GM21367 (cell line): Measurements from ENCODE around the gene SST.
A peak's percentile ranks its signal among the peaks of the same experiment; 100 is the strongest.

Experiments used
- ATAC-seq: cut with Tn5 transposase; IDR thresholded peaks from one replicate; pipeline ENCODE4 v1.9.1; 2021; ENCODE audit not compliant: unreplicated experiment

SST gene

DNA sequence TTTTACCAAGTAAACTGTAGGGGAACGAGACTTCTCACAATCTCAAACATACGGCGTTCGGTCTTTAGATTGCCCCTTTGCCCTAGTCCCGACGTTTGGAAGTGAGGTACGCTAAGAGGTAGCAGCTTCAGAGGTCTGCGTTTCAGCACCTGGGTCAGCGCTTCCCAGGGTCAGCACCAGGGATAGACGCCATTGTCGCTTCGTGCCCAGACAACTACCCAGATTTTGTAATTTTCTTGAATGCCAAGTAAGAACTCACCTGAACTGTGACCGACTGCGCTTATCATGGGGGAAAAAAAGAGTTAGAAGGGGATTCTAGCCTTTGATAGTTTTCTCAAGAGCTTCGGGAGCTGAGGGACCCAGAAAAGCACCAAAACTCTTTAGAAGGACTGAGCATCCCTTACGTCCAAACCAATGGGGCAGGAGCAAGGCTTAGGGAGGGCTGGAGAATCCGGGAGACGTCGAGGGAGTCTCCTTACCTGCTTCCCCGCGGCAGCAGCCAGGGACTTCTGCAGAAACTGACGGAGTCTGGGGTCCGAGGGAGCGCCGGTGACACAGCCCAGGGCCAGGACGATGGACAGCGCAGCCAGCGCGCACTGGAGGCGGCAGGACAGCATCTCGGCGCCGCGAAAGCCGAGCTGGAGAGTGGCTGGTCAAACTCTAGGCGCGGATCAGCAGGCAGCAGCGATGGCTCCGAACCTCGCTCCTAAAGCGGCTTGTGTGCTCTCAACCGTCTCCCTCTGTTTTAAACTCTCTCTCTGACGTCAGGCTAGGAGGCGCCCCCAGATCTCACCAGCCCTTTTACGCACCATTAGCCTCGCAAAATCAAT lies at the start of gene SST:
Gene SST, minus strand, starts transcription at position 720 of the 830 bp plus-strand sequence. Its CDS starts 103 bp downstream, at position 617.
- no peak for ATAC-seq

DNA sequence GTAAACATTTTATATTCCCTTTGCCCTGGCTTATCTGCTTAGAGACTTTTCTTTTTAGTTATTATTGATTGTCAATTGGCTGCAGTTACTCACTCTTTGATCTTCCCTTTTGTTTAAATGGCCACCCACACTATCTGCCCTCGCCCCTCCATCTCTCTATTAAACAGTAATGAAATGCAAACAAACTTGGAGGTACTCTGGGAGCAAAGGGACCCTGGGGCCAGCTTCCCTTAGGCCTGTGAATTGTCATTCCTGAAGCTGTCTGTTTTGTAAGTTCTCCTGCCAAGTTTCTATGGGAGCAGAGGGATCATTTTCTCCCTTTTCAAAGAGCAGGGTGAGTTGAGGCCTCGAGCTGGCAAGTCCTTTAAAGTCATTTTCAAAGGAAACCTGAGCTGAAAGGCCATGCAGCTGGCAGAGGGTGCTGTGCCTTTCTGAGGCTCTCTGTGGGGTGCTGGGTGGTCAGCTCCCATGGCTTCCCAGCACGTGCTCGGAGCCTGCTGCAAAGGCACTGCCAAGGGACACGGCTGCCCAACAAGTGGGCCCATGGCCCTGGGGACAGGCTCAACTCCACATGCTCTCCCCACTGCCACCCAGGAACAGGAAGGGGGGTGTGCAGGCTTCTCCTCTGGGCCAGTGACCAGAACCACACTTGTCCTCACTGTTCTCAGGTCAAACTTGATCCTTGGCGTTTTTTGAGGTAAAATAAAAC lies 49.6 kb upstream of the SST start:
- ATAC-seq = no peak

DNA sequence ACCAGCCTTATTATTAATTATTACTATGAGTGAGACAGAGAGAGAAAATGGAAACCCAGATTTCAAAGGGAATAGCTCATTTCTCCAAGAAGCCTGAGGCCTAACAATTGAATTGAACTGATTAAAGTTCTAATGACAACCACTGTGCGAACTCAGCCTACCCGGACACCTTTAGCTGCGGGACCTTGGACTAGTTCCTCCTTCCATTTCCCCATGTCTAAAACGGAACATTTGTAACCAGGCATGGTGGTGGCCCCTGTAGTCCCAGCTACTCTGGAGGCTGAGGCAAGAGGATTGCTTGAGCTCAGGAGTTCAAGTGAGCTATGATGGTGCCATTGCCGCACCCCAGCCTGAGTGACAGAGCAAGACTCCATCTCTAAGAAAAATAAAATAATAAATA lies 48.6 kb upstream of the SST start:
- no peak for ATAC-seq

DNA sequence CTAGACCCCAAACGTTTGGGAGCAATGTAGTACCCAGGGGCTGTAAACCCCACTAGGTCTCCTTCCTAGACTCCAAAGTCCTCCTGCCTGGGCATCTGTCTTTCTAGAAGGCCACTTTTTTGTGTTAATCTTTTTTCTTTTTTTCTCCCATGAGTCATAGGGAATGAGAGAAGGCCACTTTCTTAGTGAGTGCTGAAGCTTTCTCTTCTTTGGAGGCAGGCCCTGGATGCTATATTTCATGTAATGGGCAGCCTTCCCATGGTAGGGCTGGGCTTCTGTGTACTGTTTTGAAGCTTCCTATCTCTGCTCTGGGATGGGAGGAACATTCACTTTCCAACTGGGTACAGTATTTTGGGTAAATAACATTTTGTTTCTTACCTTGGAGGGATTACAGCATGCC lies 47.4 kb upstream of the SST start:
- ATAC-seq = no peak

DNA sequence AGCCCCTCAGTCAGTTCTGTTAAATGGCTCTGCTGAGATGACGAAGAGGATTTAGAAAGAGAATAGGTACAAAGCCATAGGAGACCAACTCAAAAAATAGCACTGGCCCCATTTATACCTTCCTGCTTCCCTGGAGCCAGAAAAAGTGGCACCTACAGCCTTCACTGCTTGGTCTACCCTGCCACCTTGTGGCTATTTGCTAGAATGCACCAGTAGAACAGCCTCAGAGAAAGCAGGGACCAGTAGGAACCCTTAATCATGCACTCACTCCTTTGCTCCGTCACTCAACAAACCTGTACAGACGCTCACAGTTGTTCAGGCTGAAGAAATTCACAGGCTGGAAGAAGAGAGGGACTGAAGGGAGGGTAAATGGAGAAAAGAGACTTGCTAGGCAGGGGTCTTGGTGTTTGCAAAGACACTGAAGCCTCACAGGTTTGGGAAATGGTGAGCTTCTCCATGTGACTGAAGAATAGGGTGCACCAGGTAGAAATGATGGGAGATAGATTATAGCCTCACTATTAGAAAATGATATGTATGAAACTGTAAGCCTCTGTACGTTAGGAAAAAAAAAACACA lies 44.3 kb upstream of the SST start:
- ATAC-seq = peak; percentile 94

DNA sequence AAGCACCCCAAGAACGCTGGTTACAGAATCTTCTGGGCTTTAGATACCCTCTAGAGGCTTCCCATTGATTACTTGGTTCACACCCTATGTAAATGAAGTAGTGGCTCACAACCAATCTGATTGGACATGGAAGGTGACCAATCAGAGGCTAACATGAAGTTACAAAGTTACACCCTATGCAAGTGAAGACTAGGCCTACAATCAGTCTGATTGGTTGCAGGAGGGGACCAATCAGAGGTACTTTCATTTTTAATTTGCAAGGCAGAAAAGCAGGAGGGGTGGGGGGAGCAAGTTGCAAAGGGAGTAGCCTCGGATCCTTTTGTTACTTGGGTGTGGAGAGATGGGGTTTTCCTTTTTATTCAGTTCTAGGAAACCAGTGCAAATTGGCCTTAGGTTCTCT lies 43.3 kb upstream of the SST start:
- ATAC-seq = no peak

DNA sequence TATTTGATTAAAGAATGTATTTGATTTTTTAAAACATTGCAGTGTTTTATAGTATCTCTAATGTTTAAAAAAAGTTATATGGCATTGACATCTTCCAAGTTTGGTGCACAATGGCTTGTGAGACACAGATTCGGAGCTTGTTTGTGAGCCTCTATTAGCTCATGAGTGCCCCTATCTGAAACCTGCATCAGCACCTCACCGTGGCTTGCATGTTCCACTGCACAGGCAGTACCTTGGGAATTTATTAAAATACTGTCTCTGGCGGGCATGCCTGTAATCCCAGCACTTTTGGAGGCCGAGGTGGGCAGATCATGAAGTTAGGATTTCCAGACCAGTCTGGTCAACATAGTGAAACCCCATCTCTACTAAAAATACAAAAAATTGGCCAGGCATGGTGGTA lies 39.0 kb upstream of the SST start:
- no peak for ATAC-seq

DNA sequence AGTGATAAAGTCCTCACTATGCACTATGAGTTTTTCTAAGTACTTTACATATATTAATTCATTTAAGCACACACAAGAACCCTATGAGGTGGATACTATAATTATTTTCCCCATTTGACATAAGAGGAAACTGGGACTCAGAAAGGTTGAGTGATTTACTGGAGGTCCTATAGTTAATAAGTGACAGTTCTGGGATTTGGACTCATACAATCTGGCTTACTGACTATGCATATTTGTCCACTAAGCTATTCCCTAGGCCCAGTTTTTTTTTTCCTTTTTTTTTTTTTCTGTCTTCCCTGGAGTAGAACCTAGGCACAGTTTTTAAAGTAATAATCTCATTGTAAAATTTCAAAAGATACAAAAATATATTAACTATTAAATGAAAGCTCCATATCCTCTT lies 38.5 kb upstream of the SST start:
- ATAC-seq = no peak

DNA sequence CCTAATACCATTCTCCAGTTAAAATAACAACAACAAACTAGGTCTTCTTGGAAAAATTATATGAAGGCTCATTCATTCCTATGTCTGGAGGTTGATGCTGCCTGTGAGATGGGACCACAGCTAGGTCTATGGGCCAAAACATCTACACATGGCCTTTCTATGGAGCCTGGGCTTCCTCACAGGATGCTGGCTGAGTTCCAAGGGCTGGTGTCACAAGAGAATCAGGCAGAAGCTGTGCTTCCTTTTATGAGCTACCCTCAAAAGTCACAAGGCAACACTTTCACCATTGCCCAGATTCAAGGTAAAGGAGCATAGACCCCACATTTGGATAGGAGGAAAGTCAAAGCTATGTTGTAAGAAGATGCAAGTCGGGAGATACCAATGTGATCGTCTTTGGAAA lies 36.8 kb upstream of the SST start:
- ATAC-seq = no peak

DNA sequence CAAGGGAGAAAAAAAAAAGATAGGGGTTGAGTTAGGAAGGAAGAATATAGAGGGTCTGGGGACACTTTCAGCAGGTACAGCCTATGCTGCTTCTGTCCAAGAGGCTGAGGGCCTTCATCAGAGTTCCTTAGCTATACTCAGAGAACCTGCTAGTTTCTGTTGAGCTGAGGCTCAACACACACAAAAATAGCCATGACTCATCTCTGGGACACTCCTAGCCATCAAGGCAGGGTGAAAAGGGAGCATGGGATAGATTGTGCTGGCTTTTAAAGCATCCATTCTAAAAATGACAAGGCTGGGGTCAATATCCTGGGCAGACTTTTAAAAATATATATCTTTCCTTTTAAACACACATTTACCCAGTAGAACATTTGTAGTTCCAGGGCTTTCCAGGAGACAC lies 35.0 kb upstream of the SST start:
- ATAC-seq = no peak

DNA sequence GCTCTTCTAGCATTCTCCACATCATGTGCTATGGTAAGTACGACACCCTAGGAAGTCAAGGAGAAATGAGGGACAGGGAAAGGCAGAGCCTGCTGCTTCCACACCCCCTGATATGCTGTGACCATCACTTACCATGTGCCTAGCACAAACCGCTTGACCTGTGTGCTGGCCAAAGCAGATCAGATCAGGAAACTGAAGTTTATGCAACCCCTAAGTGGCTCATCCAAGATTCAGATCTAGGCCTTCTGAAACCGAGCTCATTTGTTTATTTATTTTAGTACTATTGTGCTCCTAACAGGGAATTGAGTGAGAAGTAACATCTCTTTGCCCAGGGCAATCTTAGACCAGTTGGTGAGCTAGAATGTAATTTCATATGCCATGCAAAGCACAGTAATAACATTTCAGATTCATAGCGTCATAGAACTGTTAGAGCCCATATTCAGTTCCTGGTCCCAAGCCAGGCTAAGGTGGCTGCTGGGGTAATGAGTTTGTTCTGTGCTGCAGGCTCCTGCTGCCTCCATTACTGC lies 32.4 kb upstream of the SST start, which contains the start of gene RTP2:
Gene RTP2, minus strand, starts transcription at position 51 of the 527 bp plus-strand sequence. CDS start 429 bp downstream, outside the sequence.
- no peak for ATAC-seq

DNA sequence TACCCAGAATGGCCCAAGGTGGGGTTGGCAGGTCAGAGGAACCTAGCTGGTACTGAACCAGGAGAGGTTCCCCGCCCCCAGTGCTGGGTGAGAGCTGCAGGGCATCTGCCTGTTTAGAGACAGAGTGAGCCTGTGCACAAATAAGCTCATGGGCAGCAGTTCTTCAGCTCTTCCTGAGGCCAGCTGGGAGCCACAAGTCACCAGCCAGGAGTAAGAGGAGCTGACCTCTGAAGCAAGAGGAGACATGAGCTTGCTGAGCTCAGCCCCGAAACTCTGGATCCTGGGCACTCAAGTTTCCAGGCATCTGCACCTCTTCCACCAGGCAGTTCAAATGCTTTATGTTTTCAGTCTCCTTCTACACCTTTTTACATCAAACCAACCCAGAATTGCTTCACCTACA lies 30.1 kb upstream of the SST start:
- ATAC-seq = no peak

DNA sequence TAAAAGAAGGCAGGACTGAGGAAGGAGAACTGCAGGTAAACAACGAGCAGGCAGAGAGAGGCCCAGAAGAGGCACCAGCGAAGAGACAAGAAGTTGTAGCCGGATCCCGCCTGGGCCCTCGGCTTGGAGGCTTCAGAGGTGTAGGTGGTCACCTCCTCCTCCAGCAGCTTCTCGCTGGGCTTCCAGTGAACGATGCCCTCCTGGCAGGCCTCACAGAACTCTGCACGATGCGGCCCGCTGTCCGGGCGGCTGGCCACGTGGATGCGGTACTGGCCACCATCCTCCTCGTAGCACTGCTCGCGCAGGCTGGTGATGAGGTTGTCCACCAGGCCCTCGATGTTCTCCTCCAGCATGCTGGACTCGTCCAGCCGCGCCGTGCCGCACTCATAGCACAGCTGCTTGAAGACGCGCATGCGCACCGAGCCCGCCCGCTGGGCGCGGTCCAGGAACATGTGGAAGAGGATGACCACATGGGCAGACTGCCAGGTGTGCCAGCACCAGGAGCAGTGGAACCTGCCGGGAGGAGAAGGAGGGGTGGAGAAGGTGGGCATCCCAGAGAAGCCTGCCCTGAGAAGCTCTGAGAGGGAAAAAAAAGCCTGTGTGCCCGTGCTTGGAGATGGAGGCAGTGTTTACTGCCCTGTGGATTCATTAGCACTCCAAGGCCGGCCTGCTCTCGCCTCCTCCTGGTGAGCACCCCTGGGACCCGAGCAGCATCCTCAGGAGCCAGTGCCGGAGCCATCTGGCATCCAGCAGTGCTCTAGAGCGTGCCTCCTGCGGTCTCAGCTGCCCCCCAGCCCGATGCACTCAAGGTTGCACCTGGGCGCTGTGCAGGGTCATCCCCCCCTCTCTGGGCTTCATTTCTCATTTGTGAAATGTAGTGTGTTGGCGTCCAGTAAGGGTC lies 28.6 kb upstream of the SST start:
- ATAC-seq = no peak

DNA sequence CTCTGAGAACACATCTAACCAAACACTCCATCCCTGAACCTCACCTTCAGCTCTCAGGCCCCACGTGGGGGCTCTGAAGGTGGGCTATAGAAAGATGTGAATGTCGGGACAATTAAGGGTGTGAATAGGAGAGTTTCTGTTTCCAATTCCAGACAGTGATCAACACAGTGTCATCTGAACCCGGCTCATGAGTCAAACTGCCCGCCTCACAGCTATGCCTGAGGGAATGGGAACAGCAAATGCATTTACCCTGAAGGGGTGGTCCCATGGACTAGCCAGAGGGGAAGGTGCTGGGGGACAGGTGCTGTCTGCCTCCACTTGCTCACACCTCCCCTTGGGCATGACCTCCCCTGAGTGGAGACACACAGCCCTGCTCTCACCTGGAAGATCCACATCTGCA lies 25.8 kb upstream of the SST start:
- ATAC-seq = no peak

DNA sequence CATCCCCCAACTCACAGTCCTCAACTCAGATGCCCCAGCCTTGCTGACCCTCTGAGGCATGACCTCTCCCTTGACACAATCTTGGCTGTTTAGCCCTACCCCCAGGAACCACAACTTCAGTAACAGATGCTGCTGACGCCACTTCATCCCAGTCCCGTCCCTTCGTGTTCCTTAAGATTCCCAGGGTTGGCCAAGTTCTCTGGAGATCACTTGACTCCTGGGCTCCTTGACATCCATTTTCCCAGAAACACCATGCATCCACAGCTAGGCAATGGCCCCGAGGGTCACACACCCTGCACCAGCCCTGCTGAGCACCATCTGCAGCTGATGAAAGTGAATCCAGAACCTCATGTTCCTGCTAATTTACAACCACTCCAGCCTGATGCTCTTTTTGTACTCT lies 25.3 kb upstream of the SST start:
- ATAC-seq = no peak

DNA sequence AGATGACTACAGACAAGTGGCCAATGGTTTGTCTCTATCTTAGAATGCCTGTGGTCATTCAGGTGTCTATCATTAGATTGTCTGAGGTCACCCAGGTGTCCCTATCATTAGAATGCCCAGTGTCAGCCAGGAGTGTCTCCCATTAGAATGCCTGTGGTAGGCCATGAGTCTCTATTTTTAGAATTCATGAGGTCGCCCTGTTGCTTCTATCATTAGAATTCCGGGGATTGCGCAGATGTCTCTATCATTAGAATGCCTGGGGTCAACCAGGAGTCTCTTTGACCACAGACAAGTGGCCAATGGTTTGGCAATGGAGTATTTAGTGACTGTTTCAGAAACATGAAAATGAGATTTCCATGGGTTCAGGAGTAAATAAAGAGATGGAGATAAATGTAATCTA lies 24.6 kb upstream of the SST start:
- ATAC-seq = no peak

DNA sequence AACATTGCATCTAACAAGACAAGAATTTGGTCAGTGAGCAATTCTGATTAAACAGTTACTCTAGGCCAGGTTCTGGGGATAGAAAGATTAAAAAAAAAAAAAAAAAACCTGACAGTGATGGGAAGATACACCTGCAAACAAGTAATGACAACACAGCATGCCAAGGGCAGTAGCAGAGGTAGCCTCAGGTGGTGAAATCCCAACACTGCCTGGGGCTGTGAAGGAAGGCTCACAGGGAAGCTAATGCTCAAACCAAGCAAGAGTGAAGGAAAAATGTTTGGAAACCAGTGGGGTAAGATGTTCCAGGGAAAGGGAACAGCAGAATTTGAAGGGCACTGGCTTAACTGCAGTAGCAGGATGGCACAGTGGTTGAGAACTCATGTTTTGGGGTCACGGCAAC lies 23.2 kb upstream of the SST start:
- ATAC-seq = no peak

DNA sequence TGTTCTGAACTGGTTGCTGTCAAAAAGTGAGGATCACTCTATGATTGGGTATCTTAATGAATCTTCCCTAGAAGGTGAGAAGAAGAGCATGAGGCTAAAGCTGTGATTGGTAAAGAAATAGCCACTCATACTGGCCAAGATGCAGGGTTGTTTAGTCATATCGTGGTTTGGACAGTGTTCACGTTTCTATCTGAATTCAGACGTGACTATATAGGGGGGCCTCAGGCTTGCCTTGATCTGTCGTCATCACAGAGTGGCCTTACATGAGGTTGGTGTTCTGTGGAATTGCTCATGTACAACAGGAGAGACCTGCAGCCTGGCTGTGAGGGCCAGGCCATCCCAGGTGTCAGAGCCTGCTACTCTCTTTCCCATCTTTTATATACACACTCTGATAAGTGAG lies 19.8 kb upstream of the SST start:
- ATAC-seq = no peak

DNA sequence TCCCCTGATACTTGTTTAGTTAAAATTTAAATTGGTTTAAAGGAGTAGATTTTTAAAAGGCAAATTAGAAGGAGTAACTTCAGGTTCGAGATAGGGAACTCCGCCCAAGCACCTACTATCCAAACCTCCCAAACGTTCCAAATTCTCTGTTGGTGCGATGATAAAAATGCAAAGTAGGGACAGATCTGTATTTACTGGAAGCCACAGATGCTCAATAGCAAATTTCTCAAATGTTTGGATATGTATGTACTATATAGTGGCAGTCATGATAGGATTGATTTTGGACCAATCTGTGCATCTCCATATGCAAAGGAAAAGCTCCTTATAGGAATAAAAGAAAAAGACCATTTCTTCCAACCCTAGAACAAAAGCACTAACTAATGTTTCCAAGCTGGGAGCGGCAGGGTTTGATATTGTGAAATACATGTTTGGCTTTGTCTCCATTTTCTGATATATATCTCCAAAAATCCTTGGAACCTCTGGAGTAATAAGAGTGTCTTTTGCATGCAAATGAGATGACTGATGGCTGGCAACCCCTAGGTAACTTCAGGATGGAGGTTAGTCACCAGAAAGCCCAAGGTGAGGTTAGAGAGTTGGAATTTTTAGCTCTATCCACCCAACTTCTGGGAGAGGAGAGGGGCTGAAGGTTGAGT lies 16.6 kb upstream of the SST start:
- no peak for ATAC-seq

DNA sequence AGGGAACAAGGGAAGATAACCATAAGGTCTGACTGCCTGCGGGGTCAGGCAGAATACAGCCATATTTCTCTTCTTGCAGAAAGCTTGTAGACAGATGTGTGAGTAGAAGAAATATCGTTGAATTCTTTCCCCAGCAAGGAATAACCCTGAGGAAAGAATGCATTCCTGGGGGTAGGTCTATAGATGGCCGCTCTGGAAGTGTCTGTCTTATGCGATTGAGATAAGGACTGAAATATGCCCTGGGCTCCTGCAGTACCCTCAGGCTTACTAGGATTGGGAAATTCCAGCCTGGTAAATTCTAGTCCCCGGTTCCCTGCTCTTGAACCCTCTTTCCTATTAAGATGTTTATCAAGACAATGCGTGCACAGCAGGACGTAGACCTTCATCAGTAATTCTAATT lies 15.8 kb upstream of the SST start:
- ATAC-seq = no peak
